ENCODE measurements around the gene CCDC51.

GRCh38 chr3:48459773-48460516 is 20.0 kb upstream of the CCDC51 start:
- TF ChIP-seq CTCF (IDR thresholded peaks at IDR 0.05; ENCODE audit: poor library complexity, severe bottlenecking) (no peak), EP300 (conservative IDR thresholded peaks at IDR 0.05; ENCODE audit: poor library complexity, severe bottlenecking) (no peak), POLR2AphosphoS5 (IDR thresholded peaks at IDR 0.05) (no peak), RAD21 (conservative IDR thresholded peaks at IDR 0.05) (no peak), EZH2 (IDR thresholded peaks at IDR 0.05; ENCODE audit: borderline replicate concordance, insufficient read depth, low read length, poor library complexity, severe bottlenecking) (no peak), TAF1 (IDR thresholded peaks at IDR 0.05; ENCODE audit: low read depth) (no peak), REST (IDR thresholded peaks at IDR 0.05; ENCODE audit: borderline replicate concordance) (no peak), SMC3 (conservative IDR thresholded peaks at IDR 0.05; ENCODE audit: poor library complexity) (no peak), MXI1 (conservative IDR thresholded peaks at IDR 0.05; ENCODE audit: poor library complexity, severe bottlenecking) (no peak)
